DOHH2 (cell line): ENCODE results near the gene ABHD3.

Experiments used
- H3F3A ChIP-seq: fragments of 200-600 bp; sonication (generic), shearing (Covaris generic); 2 replicates; pipeline ENCODE4 v1.6.0; 2016; ENCODE audit warnings: antibody characterized with exemption, mild to moderate bottlenecking; ENCODE audit not compliant: control insufficient read depth, insufficient read depth
- H3K27ac ChIP-seq: fragments of 200-600 bp; sonication (generic); 2 replicates; pipeline ENCODE4 v1.5.1; 2014; ENCODE audit warnings: low read depth, mild to moderate bottlenecking, low read length, moderate library complexity
- H3K27me3 ChIP-seq: fragments of 200-600 bp; sonication (generic); 2 replicates; pipeline ENCODE4 v1.6.1; 2014; ENCODE audit warnings: mild to moderate bottlenecking, low read length, mixed read lengths; ENCODE audit not compliant: control insufficient read depth
- H3K36me3 ChIP-seq: fragments of 200-600 bp; sonication (generic); 2 replicates; pipeline ENCODE4 v1.6.1; 2014; ENCODE audit warnings: mild to moderate bottlenecking, low read length, moderate library complexity, mixed read lengths; ENCODE audit not compliant: control insufficient read depth
- H3K4me1 ChIP-seq: fragments of 200-600 bp; sonication (generic); 2 replicates; pipeline ENCODE4 v1.6.1; 2014; ENCODE audit warnings: mild to moderate bottlenecking, low read length, mixed read lengths; ENCODE audit not compliant: control insufficient read depth
- H3K4me2 ChIP-seq: fragments of 200-600 bp; sonication (generic); 2 replicates; pipeline ENCODE4 v1.6.0; 2014; ENCODE audit warnings: mild to moderate bottlenecking, low read length, moderate library complexity
- H3K4me3 ChIP-seq: fragments of 200-600 bp; sonication (generic); 2 replicates; pipeline ENCODE4 v1.5.1; 2014; ENCODE audit warnings: mild to moderate bottlenecking, low read length, mixed read lengths
- H3K79me2 ChIP-seq: fragments of 200-600 bp; sonication (generic); 2 replicates; pipeline ENCODE4 v1.6.1; 2014; ENCODE audit warnings: mild to moderate bottlenecking, low read length, mixed read lengths; ENCODE audit not compliant: control insufficient read depth
- H3K9me2 ChIP-seq: fragments of 200-600 bp; sonication (generic); replicated peaks from 2 replicates; pipeline ENCODE4 v1.6.1; 2014; ENCODE audit warnings: mild to moderate bottlenecking, low read length, mixed read lengths; ENCODE audit not compliant: control insufficient read depth
- H3K9me3 ChIP-seq: fragments of 200-600 bp; sonication (generic); 2 replicates; pipeline ENCODE4 v1.6.1; 2014; ENCODE audit warnings: antibody characterized with exemption, low read length, mixed read lengths; ENCODE audit not compliant: control insufficient read depth, insufficient read depth
- H4K20me1 ChIP-seq: fragments of 200-600 bp; sonication (generic); 2 replicates; pipeline ENCODE4 v1.6.0; 2014; ENCODE audit warnings: low read depth, mild to moderate bottlenecking, antibody characterized with exemption, low read length, moderate library complexity; ENCODE audit not compliant: control insufficient read depth, insufficient read depth
- EZH2phosphoT487 ChIP-seq: fragments of 200-600 bp; sonication (generic); IDR thresholded peaks from 2 replicates; pipeline ENCODE4 v1.6.1; 2017; ENCODE audit warnings: borderline replicate concordance, mild to moderate bottlenecking, antibody characterized with exemption, low read length, moderate library complexity, mixed read lengths
- TF ChIP-seq, protein P1 (sequence below): fragments of 200-600 bp; sonication (generic); IDR thresholded peaks from one replicate; pipeline ENCODE4 v1.5.1; 2014; ENCODE audit warnings: antibody characterized with exemption, mild to moderate bottlenecking, low read depth, low read length; ENCODE audit not compliant: poor library complexity, severe bottlenecking

ABHD3 gene

DNA sequence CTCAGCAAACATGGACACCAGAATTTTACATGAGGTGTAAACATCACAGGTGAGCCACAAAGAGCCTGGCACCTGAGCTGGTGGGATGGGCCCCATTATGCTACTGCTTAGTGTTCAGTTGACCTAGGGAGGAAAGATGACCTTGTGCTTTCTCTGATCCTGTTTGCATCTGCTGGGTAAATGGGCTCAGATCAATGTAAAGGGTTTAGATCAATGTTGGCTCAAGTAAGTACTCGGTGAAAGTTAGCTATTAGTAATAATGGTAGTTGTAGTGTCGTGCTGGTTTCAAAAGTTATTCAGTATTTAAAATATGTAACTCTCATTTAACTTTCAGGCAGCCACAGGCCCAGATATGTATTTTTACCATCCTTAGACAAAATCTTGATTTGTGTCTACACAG, 19.8 kb downstream of the ABHD3 start:
- H3K79me2 ChIP-seq, result peaks cover 52% of the 10 kb centered on the region
- peaks cover 10% of the 10 kb centered on the region for H3F3A ChIP-seq
- no peaks in the 10 kb centered on the region for H3K9me3 ChIP-seq
- H3K27me3 ChIP-seq, result no peaks in the 10 kb centered on the region
- H3K36me3 ChIP-seq, result peaks cover 82% of the 10 kb centered on the region
- H3K9me2 ChIP-seq, result no peaks in the 10 kb centered on the region
- no peaks in the 10 kb centered on the region for H4K20me1 ChIP-seq
- H3K4me2 ChIP-seq, result peak overlapping the region; percentile 86
- peaks cover 73% of the 10 kb centered on the region for H3K4me1 ChIP-seq
- peak overlapping the region; percentile 17 for H3K4me3 ChIP-seq
- TF ChIP-seq EZH2phosphoT487, result no peak
- TF ChIP-seq, protein P1, sequence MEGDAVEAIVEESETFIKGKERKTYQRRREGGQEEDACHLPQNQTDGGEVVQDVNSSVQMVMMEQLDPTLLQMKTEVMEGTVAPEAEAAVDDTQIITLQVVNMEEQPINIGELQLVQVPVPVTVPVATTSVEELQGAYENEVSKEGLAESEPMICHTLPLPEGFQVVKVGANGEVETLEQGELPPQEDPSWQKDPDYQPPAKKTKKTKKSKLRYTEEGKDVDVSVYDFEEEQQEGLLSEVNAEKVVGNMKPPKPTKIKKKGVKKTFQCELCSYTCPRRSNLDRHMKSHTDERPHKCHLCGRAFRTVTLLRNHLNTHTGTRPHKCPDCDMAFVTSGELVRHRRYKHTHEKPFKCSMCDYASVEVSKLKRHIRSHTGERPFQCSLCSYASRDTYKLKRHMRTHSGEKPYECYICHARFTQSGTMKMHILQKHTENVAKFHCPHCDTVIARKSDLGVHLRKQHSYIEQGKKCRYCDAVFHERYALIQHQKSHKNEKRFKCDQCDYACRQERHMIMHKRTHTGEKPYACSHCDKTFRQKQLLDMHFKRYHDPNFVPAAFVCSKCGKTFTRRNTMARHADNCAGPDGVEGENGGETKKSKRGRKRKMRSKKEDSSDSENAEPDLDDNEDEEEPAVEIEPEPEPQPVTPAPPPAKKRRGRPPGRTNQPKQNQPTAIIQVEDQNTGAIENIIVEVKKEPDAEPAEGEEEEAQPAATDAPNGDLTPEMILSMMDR, result no peak
- H3K27ac ChIP-seq, result peak overlapping the region; percentile 87

DNA sequence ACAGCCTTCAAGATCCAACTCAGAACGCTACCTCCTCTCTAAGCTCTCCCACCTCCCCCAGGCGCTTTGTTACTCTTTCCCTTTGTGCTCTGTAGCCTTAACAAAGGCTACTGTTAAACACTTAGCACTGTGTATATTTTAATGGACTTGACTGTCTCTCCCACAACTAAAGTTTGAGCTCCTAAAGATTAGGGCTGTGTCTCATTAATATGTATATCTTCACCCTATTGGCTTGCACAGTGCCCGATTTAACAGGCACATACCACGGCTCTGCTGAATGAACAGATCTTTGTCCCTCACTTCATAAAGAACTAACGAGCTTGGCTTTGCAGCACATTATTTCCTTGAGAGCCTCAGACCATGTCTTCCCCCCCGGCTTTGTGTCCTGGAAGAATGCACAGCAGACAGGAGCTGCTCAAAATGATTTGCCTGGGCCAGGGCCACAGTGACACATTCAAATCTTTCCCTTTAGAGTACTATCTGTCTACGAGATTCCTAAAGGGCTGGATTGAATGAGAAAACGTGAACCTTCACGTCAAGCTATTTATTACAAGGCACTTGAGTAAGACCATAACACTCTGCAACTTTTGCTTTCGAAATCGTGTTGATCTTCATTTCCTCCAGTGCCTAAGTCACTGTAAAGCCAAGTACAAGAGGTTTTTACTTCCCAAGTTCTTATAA, 22.1 kb downstream of the ABHD3 start:
- H3K9me2 ChIP-seq, result no peaks in the 10 kb centered on the region
- no peaks in the 10 kb centered on the region for H3K9me3 ChIP-seq
- TF ChIP-seq EZH2phosphoT487, result no peak
- TF ChIP-seq, protein P1, result no peak
- H3K27ac ChIP-seq, result no peak overlapping the region; the same call in 1 of the 2 replicates
- H4K20me1 ChIP-seq, result no peaks in the 10 kb centered on the region
- peaks cover 57% of the 10 kb centered on the region for H3K4me1 ChIP-seq
- peaks cover 69% of the 10 kb centered on the region for H3K36me3 ChIP-seq
- no peaks in the 10 kb centered on the region for H3K27me3 ChIP-seq
- H3K4me2 ChIP-seq, result peak overlapping the region; percentile 51
- peaks cover 10% of the 10 kb centered on the region for H3F3A ChIP-seq
- H3K4me3 ChIP-seq, result peak overlapping the region; percentile 5
- H3K79me2 ChIP-seq, result peaks cover 31% of the 10 kb centered on the region

DNA sequence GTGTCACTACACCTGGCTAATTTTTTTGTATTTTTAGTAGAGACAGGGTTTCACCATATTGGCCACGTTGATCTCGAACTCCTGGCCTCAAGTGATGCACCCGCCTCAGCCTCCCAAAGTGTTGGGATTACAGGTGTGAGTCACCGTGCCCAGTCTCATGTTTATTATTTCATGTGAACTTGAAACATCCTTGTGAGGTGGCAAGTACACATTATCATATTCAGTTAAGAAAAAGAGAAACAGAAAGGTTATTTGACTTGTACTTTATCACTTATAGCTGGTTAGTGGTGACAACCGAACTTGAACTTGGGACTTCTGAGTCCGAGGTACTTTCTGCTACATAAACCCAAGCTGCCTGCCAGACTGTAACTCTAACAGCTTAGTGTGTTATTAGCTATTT, 24.4 kb downstream of the ABHD3 start:
- Histone ChIP-seq H3K4me1 (peaks cover 33% of the 10 kb centered on the region), H3K27me3 (no peaks in the 10 kb centered on the region), H3K79me2 (peaks cover 17% of the 10 kb centered on the region), H4K20me1 (no peaks in the 10 kb centered on the region), H3K36me3 (peaks cover 59% of the 10 kb centered on the region), H3K9me2 (no peaks in the 10 kb centered on the region), H3K4me2 (no peak overlapping the region), H3K4me3 (no peak overlapping the region), H3K9me3 (no peaks in the 10 kb centered on the region), H3K27ac (no peak overlapping the region), H3F3A (peaks cover 2% of the 10 kb centered on the region)
- TF ChIP-seq, protein P1, result no peak
- no peak for TF ChIP-seq EZH2phosphoT487
